ENCODE results near the gene BFSP2.
"Not testable (repeated sequence)": the region's sequence is repeated elsewhere in the genome, so short reads cannot be mapped to it uniquely, and the experiment has no call there.

The BFSP2 gene

DNA sequence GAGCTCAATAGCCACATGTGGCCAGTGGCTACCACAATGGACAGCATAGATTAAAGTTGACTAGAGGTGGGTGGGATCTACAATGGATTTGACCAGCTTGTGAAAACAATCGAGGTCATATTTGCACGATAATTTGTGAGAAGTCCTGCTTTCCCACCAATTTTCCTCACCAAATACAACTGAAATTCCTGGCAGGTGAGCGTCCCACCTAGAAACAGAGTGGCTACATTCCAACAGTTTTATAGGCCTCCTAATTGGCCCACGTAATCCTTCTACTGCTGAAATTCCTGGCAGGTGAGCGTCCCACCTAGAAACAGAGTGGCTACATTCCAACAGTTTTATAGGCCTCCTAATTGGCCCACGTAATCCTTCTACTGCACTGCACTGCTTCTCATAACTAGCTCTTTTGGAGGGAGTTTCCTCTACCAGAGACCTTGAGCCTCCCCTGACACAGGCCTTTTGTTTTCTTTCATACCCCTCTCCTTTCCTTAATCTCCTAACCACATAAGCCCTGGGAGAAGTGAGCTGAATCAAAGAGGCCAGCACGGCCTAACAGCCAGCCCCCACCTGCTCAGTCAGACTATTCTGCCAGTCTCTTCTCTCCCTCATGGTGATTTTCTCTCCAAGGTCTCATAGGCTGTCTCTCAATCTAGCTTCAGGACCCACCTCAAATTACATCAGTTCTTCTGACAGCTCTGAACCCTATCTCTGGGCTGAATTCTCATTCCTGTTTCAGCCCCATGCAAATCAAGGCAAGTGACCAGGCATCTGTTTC, 80.2 kb downstream of the BFSP2 start:
- DNase-seq (ENCODE audit: low read depth in 2 of 2) = no peak

DNA sequence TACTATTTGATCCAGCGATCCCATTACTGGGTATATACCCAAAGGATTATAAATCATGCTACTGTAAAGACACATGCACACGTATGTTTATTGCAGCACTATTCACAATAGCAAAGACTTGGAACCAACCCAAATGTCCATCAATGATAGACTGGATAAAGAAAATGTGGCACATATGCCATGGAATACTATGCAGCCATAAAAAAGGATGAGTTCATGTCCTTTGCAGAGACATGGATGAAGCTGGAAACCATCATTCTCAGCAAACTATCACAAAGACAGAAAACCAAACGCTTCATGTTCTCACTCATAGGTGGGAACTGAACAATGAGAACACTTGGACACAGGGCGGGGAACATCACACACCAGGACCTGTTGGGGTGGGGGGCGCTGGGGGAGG, 82.6 kb downstream of the BFSP2 start:
- DNase-seq (ENCODE audit: low read depth in 2 of 2) = not testable (repeated sequence)

DNA sequence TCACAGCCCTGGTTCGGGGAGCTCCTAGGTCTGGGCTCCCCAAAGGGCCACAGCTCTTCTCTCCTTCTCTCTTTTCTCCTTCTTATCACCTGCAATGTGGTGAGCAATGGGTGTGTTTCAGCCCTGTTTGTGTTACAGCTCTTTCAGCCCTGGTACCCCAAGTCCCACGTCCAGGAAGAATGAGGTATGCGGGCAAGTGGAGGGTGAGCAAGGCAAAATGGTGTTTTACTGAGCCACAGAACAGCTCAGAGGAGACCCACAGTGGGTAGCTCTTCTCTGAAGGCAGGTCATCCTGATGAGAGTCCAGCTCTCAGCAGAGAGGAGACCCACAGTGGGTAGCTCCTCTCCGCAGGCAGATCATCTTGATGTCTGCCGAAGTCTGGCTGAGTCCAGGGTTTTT, 86.8 kb downstream of the BFSP2 start:
- no peak for DNase-seq (ENCODE audit: low read depth in 2 of 2)

DNA sequence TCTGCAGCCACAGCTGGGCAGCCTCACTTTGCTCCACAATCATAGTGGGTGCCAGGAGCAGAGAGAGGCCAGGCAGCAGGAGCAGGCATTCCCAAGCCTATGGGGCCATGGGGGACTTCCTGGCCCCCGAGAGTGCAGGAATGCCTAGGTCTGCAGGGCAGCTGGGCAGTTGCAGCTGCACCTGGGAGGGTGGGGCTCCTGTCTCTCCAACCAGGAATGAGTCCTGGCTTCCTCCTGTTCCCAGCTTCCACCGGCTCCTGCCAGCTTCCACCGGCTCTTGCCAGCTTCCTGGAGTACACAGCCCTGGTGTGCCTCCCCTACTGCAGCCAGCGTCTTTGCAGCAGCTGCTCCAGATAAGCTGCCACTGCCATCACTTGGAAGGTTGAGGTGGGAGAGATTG, 87.3 kb downstream of the BFSP2 start:
- DNase-seq (ENCODE audit: low read depth in 2 of 2) = no peak

DNA sequence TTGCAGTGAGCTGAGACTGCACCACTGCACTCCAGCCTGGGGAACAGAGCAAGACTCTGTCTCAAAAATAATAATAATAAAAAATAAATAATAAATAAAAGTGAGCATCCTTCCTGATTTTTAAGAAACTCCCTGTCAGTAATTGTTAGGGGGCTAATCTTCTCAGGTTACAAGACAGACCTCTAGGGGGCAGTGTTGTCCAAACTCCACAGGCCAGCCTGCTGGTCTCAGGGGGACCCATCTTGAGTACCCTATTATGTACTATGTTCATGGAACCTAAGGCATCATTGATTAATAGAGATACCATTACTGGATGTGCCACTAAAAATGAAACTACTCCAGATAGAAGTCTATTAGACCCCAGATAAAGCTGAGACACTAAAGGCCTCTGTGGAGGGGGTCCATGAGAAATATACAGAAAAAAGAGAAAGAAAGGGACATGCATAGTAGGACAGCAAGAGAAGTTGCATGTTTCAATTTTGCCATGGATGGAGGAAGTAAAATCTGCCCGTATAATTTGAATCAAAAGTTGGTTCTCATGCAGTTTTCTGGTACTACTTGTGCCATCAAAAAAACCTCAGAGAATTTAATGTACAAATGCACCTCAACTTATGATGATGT, 88.2 kb downstream of the BFSP2 start:
- DNase-seq (ENCODE audit: low read depth in 2 of 2) = peak in 1 of 2 donors; percentile 41

DNA sequence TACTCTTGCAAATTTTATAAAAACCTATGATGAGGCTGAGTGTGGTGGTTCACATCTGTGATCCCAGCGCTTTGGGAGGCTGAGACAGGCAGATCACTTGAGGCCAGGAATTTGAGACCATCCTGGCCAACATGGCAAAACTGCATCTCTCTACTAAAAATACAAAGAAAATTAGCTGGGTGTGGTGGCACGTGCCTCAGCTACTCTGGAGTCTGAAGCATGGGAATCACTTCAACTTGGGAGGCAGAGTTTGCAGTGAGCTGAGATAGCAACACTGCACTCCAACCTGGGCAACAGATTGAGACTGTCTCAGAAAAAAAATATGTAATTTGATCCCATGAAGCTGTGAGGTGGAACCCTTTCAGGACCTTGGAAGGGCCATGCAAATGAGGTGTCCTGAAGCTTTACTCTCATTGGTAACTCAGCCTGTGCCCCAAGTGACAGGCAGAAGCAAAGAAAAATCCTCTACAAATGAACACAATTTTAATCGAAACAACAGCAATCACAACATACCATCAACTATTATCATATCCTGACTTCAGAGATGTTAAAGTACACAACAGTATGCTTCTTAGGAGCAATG, 89.0 kb downstream of the BFSP2 start:
- DNase-seq (ENCODE audit: low read depth in 2 of 2) = no peak

DNA sequence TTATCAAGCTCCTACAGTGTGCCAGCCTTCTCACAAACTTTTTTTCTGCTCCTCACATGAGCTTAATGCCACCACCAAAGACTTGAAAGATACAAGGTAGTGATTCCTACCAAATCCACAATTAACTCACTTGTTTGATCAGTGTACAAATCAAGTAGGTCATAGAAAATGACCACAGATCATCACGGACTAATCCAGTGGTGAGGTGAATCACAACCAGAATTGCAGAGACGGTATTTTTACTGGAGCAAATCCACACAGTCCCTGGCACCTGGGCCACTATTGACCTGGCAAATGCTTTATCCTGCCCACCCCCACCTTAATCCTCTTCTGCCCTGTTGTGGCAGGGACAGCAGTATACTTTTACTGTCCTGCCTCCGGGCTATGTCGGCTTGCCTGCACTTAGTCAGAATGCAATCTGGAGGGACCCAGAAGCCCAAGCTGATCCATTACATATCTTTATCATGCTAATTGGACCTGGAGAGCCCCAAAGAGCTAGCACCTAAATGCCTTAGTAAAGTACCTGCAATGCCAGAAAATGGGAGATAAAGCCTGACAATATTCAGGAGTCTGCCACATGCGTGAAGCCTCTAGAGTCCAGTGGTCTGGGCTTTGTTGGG, 89.7 kb downstream of the BFSP2 start:
- DNase-seq (ENCODE audit: low read depth in 2 of 2) = no peak

DNA sequence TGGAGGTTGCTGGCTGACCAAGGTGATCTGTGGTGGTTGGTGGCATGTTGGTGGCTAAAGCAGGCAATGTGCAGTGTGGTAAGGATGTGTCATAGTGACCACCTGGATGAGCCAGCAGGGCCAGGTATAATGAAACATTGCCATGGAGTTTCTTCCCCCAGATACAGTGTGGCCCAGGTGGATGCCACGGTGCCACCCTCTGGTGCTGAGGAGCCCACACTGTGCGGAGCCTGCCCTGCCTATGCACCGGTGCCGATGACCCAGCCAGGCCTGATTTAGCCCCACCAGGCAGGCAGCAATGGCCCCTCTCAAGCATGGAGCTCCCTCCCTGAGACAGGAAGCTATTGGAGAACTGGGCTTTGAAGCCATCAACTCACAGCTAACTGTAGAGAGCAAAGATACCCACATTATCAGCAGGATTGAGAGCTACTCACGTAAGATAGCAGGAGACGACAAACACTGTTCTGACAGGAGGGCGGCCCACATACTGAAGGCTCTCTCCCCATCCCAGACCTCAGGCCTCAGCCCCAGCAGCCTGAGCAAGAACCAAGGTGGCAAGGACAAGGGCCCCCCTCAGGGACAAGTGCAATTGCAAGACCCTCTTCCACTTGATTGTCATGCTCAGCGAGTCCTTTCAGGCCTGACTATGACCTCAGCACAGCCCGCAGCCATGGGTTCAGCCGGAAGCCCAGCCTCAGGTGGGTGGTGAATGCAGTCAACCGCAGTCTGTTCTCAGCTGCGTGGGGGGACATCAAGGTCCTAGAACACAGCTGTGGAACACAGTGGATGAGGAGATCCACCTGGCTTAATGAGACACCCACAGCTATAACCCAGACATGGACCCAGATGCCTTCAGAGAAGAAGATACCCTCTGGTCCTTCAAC, 90.9 kb downstream of the BFSP2 start:
- peak; percentile 19 to 48 for DNase-seq (ENCODE audit: low read depth in 2 of 2)

DNA sequence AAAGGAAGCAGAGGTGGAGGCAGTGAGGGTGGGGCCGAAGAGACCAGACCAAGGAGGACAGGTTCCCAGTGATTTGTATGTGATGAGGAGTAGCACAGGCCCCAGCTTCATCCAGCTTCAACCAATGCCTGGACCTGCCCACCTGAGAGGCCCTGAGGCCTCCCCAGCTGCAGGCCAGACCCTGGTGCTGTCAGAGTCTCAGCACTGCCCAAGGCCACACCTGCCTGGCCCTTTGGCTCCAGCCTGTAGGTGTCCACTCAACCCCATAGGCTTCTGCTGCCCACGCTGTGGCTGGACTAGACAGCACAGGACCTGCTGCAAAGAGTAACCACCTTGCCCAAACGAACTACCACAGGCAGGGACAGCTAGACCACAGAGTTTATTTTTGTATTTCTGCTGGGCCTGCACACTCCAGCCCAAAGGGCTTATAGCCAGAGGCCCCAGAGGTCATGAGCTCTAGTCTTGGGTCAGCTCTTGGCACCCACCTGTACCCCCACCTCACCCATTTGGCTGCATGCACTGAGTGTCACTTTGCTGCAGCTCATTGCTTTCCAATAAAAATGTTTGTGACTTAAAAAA, 91.7 kb downstream of the BFSP2 start:
- DNase-seq (ENCODE audit: low read depth in 2 of 2) = no peak

DNA sequence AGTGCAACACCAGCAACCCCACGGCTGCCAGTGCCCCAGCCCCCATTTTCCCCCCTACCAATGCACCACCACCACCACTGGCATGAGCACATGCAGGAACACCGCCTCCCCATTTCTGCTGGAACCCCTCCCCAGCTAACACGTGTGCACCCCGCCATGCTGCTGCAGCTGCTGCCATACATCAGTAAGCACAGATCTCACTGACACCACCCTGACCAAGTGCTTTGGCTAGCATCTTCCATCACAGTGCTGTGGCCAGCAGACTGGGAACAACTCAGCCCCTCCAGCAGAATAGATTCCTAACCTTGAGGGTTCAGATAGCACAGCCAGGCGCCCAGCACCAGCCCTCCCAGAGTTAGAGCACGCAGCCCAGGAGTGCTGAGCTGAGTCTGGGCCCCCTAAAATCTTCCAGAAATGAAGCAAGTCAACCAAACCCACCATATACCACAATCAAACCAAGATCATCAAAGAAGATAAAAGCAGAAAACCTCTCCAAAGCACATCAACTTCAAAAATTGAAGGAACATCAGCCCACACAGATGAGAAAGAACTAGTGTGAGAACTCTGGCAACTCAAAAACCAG, 92.4 kb downstream of the BFSP2 start:
- no peak for DNase-seq (ENCODE audit: low read depth in 2 of 2)

DNA sequence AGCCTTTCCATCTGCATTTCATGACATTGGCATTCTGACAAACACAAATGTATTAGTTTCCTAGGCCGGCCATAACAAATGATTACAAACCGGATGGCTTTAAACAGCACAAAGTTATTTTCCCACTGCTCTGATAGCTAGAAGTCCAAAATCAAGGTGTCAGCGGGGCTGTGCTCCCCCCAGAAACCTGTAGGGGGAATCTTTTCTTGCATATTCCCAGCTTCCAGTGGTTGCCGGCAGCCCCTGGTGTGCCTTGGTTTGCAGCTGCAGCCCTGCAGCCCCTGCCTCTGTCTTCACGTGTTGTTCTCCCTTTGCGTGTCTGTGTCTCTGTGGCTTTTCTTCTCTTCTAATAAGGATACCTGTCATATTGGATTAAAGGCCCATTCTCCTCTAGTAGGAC, 94.6 kb downstream of the BFSP2 start:
- DNase-seq (ENCODE audit: low read depth in 2 of 2) = no peak

DNA sequence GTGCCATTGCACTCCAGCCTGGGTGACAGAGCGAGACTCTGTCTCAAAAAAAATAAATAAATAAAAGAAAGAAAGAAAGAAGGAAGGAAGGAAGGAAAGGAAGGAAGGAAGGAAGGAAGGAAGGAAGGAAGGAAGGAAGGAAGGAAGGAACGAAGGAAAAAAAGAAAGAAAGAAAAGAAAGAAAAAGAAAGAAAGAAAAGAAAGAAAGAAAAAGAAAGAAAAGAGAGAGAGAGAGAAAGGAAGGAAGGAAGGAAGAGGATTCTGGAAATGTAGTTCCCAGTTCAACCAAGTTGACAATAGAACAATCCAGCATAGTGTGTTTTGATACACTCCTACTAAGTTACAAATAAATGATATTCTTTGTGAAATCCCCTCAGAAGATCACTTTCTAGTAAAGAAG, 102.7 kb downstream of the BFSP2 start:
- not testable (repeated sequence) for DNase-seq (ENCODE audit: low read depth in 2 of 2)

DNA sequence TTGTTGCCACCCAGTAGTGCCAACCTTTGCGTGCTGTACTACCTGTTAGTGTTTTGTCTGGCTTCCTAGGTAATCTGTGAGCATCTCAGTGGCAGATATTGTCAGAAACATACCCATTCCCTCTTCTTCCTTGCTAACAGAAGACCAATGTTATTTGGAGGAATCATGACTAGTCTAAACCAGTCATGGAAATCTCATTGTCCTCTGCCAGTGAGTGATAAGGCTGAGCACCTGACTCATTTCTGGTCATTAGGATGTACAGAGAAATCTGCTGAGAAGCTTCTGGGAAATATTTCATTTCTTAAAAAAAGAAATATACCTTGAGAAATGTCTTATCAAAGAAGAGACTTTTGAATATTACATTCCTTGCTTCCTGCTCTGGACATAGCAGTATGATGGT, 103.6 kb downstream of the BFSP2 start:
- DNase-seq (ENCODE audit: low read depth in 2 of 2) = no peak

DNA sequence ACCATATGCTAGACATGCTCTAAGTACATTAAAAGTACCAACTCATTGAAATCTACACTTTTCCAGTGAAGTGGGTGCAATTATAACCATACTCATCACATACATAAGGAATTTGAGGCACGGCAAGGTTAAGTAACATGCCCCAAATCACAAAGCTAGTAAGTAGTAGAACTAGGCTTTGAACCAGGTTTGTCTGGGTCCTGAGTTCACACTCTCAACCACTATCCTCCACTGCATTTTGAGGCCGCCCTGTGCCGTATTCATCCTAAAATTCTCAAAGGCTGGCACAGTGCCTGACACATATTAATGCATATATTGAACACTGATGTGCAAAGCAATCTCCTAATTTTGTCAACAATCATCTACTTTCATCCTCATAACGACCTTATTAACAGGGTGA, 104.9 kb downstream of the BFSP2 start:
- no peak for DNase-seq (ENCODE audit: low read depth in 2 of 2)

DNA sequence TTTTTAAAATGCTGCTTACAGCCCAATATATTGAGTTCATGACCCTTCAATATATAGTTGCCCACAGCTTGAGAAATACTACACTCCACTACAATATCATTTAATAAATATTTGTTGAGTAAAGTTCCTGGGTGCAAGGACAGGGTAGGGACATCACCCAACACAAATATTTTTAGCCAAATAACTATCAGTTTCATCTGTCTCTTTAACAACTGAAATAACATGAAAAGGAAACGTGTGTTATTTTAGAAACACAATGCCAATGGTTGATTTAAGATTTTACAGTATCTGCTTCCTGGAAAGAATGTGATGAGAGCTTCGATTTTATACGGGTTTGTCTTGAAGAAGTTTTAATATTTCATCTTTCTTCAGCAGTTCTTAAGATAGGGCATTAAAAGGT, 106.0 kb downstream of the BFSP2 start:
- DNase-seq (ENCODE audit: low read depth in 2 of 2) = no peak

DNA sequence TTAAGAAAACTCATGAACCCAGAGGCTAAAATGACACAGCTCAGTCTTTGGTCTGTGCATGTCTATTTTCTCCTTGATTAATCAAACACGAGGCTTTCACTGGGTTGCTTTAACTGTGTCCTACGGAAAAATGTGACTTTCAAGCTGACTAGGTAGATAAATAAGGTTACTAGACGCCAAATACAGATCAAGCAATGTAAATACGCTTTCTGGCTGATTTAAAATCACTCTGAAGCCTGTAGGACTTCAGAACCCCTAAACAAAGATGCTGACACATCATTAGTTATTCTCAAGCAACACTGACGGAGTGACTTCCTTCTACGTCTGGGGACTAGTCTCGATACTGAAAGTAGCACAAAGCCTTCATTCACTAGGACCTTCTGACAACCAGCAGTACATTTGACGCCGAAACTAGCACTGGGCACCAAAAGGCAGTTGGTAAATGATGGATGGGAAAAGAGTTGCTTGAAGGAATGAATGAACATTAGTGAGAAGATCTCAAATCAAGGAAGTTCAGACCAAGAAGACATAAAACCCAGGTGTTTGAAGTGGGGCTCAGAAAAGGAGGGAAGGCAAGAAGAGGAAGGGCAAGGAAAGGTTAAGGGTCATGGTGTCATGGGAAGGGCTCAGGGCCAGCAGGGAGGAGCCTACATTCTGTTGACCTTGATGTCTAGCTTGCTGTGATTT, 106.5 kb downstream of the BFSP2 start:
- DNase-seq (ENCODE audit: low read depth in 2 of 2) = peak in 1 of 2 donors; percentile 10

DNA sequence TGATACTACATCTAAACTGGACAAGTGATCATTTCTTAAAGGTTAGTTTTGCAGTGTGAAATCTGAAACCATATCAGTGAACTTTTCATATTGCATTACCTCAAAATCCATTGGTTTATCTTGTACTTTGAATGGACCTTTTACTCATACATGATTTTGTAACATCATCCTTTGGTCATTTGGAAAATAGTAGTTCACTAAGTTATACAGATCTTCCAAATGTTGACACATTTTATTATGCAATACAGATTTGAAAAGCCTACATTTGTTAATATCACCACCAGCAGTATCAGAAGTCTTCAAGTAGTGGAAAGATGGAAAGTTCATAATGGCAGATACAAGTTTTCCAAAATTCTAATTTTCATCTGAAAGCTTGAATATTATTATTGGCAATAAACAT, 109.6 kb downstream of the BFSP2 start:
- DNase-seq (ENCODE audit: low read depth in 2 of 2) = no peak

DNA sequence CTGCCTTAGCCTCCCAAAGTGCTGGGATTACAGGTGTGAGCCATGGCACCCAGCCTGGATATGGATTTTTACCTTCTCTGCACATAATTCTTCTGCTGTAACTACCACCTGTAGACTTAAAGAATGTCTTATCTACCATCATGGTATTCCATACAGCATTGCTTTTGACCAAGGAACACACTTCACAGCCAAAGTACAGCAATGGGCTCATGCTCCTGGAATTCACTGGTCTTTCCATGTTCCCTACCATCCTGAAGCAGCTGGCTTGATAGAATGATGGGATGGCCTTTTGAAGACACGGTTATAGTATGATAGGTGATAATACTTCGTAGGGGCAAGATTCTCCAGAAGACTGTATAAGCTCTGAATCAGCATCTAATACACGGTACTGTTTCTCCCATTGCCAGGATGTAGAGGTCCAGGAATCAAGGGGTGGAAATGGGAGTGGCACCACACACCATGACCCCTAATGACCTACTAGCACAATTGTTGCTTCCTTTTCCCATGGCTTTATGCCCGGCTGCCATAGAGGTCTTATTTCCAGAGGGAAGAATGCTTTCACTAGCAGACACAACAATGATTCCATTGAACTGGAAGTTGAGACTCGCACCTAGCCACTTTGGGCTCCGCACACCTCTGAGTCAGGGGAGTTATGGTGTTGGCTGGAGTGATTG, 112.7 kb downstream of the BFSP2 start:
- DNase-seq (ENCODE audit: low read depth in 2 of 2) = no peak

DNA sequence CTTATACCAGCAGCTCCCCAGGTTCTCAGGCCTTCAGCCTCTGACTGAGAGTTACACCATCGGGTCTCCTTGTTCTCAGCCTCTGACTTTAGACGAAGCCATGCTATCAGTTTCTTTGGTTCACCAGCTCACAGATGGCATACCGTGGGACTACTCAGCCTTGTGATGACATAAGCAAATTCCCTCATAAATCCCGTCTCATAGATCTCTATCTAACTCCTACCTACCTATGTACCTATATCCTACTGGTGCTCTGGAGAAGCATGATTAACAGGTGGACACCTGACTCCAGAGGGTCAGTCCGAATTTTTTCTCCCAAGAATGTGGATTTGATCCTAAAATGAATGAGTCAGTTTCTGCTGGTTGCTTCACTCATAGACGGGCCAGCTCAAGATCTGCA, 114.6 kb downstream of the BFSP2 start:
- DNase-seq (ENCODE audit: low read depth in 2 of 2) = no peak

DNA sequence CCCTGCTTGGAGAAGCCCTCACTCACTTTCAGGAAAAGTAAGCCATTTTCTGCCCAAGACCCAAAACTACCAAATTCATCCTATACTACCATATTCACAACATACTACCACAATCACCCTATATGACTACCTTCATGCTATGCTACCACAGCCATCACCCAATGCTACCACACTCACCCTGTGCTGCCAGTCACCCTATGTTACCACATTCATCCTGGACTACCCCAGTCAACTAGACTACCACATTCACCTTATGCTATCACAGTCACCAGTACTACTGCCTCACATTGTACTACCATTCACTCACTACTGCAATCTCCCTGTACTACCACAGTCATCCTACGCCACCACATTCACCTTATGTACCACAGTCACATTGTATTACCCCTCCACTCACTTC, 115.3 kb downstream of the BFSP2 start:
- no peak for DNase-seq (ENCODE audit: low read depth in 2 of 2)
